ENCODE data around the gene GPX4.

The GPX4 gene

GRCh38 chr19:1084024-1084868 lies 19.5 kb upstream of the GPX4 start:
- no peak for DNase-seq (ENCODE audit: low read depth in 2 of 2)

- no peak for DNase-seq (ENCODE audit: low read depth in 2 of 2)
Observed at GRCh38 chr19:1085053-1085658, 18.6 kb upstream of the GPX4 start.

GRCh38 chr19:1085676-1086442 lies 17.9 kb upstream of the GPX4 start:
- no peak for DNase-seq (ENCODE audit: low read depth in 2 of 2)

- no peak for DNase-seq (ENCODE audit: low read depth in 2 of 2)
Observed at GRCh38 chr19:1086613-1087012, 17.2 kb upstream of the GPX4 start.

- no peak for DNase-seq (ENCODE audit: low read depth in 2 of 2)
Observed at GRCh38 chr19:1087813-1088415, 15.9 kb upstream of the GPX4 start.

- DNase-seq (ENCODE audit: low read depth in 2 of 2) = no peak
Observed at GRCh38 chr19:1088416-1089010, 15.3 kb upstream of the GPX4 start.

GRCh38 chr19:1089126-1089771 lies 14.5 kb upstream of the GPX4 start:
- no peak for DNase-seq (ENCODE audit: low read depth in 2 of 2)

GRCh38 chr19:1089891-1090290 lies 13.9 kb upstream of the GPX4 start:
- no peak for DNase-seq (ENCODE audit: low read depth in 2 of 2)

GRCh38 chr19:1090731-1091543 lies 12.9 kb upstream of the GPX4 start:
- no peak for DNase-seq (ENCODE audit: low read depth in 2 of 2)

GRCh38 chr19:1091544-1092175 lies 12.1 kb upstream of the GPX4 start:
- DNase-seq (ENCODE audit: low read depth in 2 of 2) = no peak

GRCh38 chr19:1093330-1093729 lies 10.5 kb upstream of the GPX4 start:
- no peak for DNase-seq (ENCODE audit: low read depth in 2 of 2)

GRCh38 chr19:1093811-1094553 lies 9.8 kb upstream of the GPX4 start:
- DNase-seq (ENCODE audit: low read depth in 2 of 2) = no peak

- no peak for DNase-seq (ENCODE audit: low read depth in 2 of 2)
Observed at GRCh38 chr19:1094655-1094977, 9.2 kb upstream of the GPX4 start.

- DNase-seq (ENCODE audit: low read depth in 2 of 2) = peak; percentile 96 to 98
Observed at GRCh38 chr19:1094978-1095701, 8.7 kb upstream of the GPX4 start, which contains the start of gene POLR2E. Gene POLR2E (minus strand): TSS chr19:1095375. CDS start chr19:1095315, 60 bp downstream.

- DNase-seq (ENCODE audit: low read depth in 2 of 2) = no peak
Observed at GRCh38 chr19:1097810-1098176, 6.0 kb upstream of the GPX4 start.

- no peak for DNase-seq (ENCODE audit: low read depth in 2 of 2)
Observed at GRCh38 chr19:1098177-1099051, 5.4 kb upstream of the GPX4 start.

- no peak for DNase-seq (ENCODE audit: low read depth in 2 of 2)
Observed at GRCh38 chr19:1101337-1101698, 2.5 kb upstream of the GPX4 start.
